ENCODE data around the gene ANO4.

GRCh38 chr12:100908501-100908900 is 113.9 kb downstream of the ANO4 start:
- no peak for TF ChIP-seq POLR2A (IDR thresholded peaks at IDR 0.05)
- TF ChIP-seq CTCF (IDR thresholded peaks at IDR 0.05), result no peak

Data from lower leg skin (tissue), 3 donors.